OCI-LY7 (cell line): ENCODE results near the gene DLEC1. TPM values are rescaled to one million over a fixed set of nuclear protein-coding genes. Genes with fewer than 3 reads are reported as not detected.
"Not testable (repeated sequence)": the region's sequence is repeated elsewhere in the genome, so short reads cannot be mapped to it uniquely, and the experiment has no call there.

ENCODE experiments used
- BruUV-seq: library from RNA; stranded (reverse); fragments of 400-500 nt; replicated peaks from 2 replicates; lab custom pipeline; 2021; lab: Mats Ljungman, UMichigan
- CTCF ChIA-PET: fragments of 300-600 bp; sonication (Branson Sonifier 250); formaldehyde crosslinking; loops from one replicate; lab custom pipeline; 2022; ENCODE audit warnings: antibody characterized with exemption; ENCODE audit not compliant: unreplicated experiment; lab: Charles Lee
- POLR2A ChIA-PET: fragments of 300-600 bp; sonication (Branson Sonifier 250); formaldehyde crosslinking; loops from one replicate; lab custom pipeline; 2022; ENCODE audit warnings: antibody characterized with exemption; lab: Charles Lee
- DNase-seq: peaks from one replicate; pipeline ENCODE4 v3.0.0-alpha.2; 2015; ENCODE audit warnings: low spot score
- H2AFZ ChIP-seq: fragments of 200-600 bp; sonication (generic), shearing (Covaris generic); 2 replicates; pipeline ENCODE4 v1.6.1; 2014; ENCODE audit warnings: mild to moderate bottlenecking, antibody characterized with exemption, low read length, moderate library complexity
- H3K27ac ChIP-seq: fragments of 200-600 bp; sonication (generic); 2 replicates; pipeline ENCODE4 v1.5.1; 2014; ENCODE audit warnings: mixed run types, low read depth, mild to moderate bottlenecking, moderate library complexity, low read length, inconsistent platforms; ENCODE audit not compliant: poor library complexity, severe bottlenecking
- H3K36me3 ChIP-seq: fragments of 200-600 bp; sonication (generic); 2 replicates; pipeline ENCODE4 v1.6.1; 2014; ENCODE audit warnings: mild to moderate bottlenecking, antibody characterized with exemption, low read length, moderate library complexity, mixed read lengths; ENCODE audit not compliant: insufficient read depth
- H3K4me1 ChIP-seq: fragments of 200-600 bp; sonication (generic); 2 replicates; pipeline ENCODE4 v1.5.1; 2014; ENCODE audit warnings: mild to moderate bottlenecking, low read length; ENCODE audit not compliant: insufficient read depth, poor library complexity, severe bottlenecking
- H3K4me2 ChIP-seq: fragments of 200-600 bp; sonication (generic); 2 replicates; pipeline ENCODE4 v1.6.1; 2014; ENCODE audit warnings: mild to moderate bottlenecking, low read length
- H3K4me3 ChIP-seq: fragments of 200-600 bp; sonication (generic); 2 replicates; pipeline ENCODE4 v1.5.1; 2014; ENCODE audit warnings: mild to moderate bottlenecking, low read depth, low read length; ENCODE audit not compliant: poor library complexity, severe bottlenecking
- H3K79me2 ChIP-seq: fragments of 200-600 bp; sonication (generic); 2 replicates; pipeline ENCODE4 v1.6.1; 2016; ENCODE audit warnings: low read depth, mild to moderate bottlenecking, low read length, moderate library complexity, mixed read lengths; ENCODE audit not compliant: insufficient read depth
- H3K9me2 ChIP-seq: fragments of 200-600 bp; sonication (generic); 2 replicates; pipeline ENCODE4 v1.6.1; 2016; ENCODE audit warnings: mild to moderate bottlenecking, low read length, mixed read lengths; ENCODE audit not compliant: insufficient read depth
- H3K9me3 ChIP-seq: fragments of 200-600 bp; sonication (generic); 2 replicates; pipeline ENCODE4 v1.6.1; 2014; ENCODE audit warnings: mild to moderate bottlenecking, mixed run types, low read length, mixed read lengths
- H4K20me1 ChIP-seq: fragments of 200-600 bp; sonication (generic); 2 replicates; pipeline ENCODE4 v1.6.1; 2014; ENCODE audit warnings: mild to moderate bottlenecking, antibody characterized with exemption, low read length, moderate library complexity, mixed read lengths; ENCODE audit not compliant: insufficient read depth
- EZH2phosphoT487 ChIP-seq: fragments of 200-600 bp; sonication (generic); IDR thresholded peaks from 2 replicates; pipeline ENCODE4 v1.6.1; 2018; ENCODE audit warnings: low read depth, borderline replicate concordance, mild to moderate bottlenecking, mixed run types, antibody characterized with exemption, low read length, moderate library complexity, mixed read lengths
- intact Hi-C: fragments of 100-400 bp; cut with micrococcal nuclease; formaldehyde crosslinking; loops from one replicate; pipeline ENCODE4 v1.10.0; 2022; ENCODE audit not compliant: unreplicated experiment
- total RNA-seq, 2 experiments: library from RNA; depleted of rRNA in 1 of 2; stranded (reverse); fragments of >200 nt in 1 of 2; shearing (Covaris generic) in 1 of 2; gene quantifications; 2 replicates each; pipeline ENCODE4 v1.2.3, GENCODE V29; 2014 to 2022
- TF ChIP-seq, protein P1 (sequence below): fragments of 200-600 bp; sonication (generic); conservative IDR thresholded peaks from 2 replicates; pipeline ENCODE4 v1.5.1; 2014; ENCODE audit warnings: mild to moderate bottlenecking, antibody characterized with exemption, low read length, moderate library complexity, mixed read lengths

The DLEC1 gene
- total RNA-seq, 2 experiments from 2014 or later, result 0.13 TPM; not detected in 1

DNA sequence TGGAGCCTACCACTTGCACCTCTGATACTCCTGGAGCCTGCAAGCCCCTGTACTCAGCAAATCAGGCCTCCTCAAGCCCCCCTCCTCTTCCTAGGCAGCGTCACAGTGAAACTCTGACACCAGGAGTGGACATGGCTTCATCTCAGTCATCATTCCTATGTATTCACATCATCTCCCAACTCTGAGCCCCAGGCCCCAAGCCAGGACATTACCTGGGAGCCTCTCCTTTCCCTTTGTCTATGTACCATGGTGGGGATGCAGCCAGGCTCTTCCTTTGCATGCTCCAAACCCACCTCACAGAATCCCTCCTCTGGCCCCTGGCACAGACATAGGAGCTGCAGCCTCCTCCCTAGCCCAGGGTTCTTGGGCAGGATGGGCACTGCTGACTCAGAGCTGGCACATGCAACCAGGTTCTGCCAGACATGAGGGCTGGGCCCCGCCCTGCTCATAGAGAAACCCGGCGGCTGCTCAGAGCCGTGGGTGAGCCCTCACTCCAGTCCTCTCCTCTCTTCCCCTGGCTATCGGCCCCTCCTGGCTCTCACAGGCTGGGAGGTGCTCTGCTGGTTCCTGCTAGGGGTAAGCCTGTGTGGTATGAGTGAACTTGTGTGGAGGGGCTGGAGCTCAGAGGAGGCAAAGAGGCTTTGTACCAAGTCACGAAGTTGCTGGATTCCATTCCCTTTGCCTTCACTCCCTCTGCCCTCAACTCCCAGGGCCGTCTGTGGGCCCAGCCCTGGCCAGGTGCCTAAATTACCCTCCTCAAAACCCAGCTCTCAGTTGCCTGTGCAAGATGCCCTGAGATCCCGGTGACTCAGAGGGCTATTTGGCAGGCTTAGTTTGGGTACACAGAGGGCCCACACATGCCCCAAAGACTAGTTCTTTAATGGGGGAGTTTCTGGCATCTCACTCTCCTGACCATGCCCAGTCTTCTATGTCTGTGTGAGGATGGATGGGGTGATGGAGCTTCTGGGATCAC is 7.7 kb upstream of the DLEC1 start:
- no peak for DNase-seq
- Histone ChIP-seq H3K27ac (no peak overlapping the region), H3K4me1 (no peaks in the 10 kb centered on the region), H3K9me2 (no peaks in the 10 kb centered on the region), H3K4me3 (no peak overlapping the region), H4K20me1 (no peaks in the 10 kb centered on the region), H2AFZ (no peak overlapping the region), H3K36me3 (no peaks in the 10 kb centered on the region), H3K79me2 (no peaks in the 10 kb centered on the region), H3K9me3 (no peaks in the 10 kb centered on the region), H3K4me2 (no peak overlapping the region)
- BruUV-seq, result no TSS peak
- intact Hi-C loops, result no loop called here
- CTCF ChIA-PET, result interaction anchor here (0.7 kb wide), 1 partner anchor 34 kb away, joined by 4 read pairs; no protein-coding TSS in a partner anchor
- POLR2A ChIA-PET, result no interaction called here
- no peak for TF ChIP-seq EZH2phosphoT487
- TF ChIP-seq, protein P1, sequence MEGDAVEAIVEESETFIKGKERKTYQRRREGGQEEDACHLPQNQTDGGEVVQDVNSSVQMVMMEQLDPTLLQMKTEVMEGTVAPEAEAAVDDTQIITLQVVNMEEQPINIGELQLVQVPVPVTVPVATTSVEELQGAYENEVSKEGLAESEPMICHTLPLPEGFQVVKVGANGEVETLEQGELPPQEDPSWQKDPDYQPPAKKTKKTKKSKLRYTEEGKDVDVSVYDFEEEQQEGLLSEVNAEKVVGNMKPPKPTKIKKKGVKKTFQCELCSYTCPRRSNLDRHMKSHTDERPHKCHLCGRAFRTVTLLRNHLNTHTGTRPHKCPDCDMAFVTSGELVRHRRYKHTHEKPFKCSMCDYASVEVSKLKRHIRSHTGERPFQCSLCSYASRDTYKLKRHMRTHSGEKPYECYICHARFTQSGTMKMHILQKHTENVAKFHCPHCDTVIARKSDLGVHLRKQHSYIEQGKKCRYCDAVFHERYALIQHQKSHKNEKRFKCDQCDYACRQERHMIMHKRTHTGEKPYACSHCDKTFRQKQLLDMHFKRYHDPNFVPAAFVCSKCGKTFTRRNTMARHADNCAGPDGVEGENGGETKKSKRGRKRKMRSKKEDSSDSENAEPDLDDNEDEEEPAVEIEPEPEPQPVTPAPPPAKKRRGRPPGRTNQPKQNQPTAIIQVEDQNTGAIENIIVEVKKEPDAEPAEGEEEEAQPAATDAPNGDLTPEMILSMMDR, result no peak

DNA sequence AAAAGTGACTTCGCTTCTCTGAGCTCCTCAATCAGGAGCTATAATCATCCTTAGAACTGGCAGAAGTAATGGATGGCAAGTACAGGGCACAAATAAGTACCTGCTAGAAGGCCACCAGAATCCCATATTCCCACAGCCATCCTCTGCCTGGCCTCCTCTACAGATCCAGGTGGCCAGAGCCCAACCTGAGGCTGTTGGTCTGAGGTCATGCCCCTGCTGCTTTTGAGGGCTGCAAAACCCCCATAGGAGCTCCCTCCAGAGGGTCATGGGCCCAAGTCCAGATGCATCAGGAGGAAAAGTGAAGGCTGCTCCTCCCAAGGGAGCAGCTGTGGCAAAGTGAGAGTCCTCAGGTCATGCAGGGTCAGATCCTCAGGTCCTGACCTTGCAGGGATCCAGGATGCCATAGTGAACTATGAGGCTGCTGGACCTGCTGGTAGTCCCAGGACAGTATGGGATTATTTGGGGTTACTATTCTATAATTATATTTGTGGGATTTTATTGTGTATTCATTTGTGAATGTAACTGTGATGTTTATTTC is 6.6 kb upstream of the DLEC1 start:
- POLR2A ChIA-PET, result no interaction called here
- H3K79me2 ChIP-seq, result no peaks in the 10 kb centered on the region
- no peak overlapping the region for H3K27ac ChIP-seq
- no peak for DNase-seq
- H3K9me2 ChIP-seq, result no peaks in the 10 kb centered on the region
- H3K4me2 ChIP-seq, result no peak overlapping the region
- no TSS peak for BruUV-seq
- CTCF ChIA-PET, result no interaction called here
- no peaks in the 10 kb centered on the region for H3K4me1 ChIP-seq
- no peak overlapping the region for H3K4me3 ChIP-seq
- H2AFZ ChIP-seq, result no peak overlapping the region
- TF ChIP-seq, protein P1, result no peak
- no peak for TF ChIP-seq EZH2phosphoT487
- intact Hi-C loops, result no loop called here
- H4K20me1 ChIP-seq, result no peaks in the 10 kb centered on the region
- no peaks in the 10 kb centered on the region for H3K36me3 ChIP-seq
- H3K9me3 ChIP-seq, result no peaks in the 10 kb centered on the region

DNA sequence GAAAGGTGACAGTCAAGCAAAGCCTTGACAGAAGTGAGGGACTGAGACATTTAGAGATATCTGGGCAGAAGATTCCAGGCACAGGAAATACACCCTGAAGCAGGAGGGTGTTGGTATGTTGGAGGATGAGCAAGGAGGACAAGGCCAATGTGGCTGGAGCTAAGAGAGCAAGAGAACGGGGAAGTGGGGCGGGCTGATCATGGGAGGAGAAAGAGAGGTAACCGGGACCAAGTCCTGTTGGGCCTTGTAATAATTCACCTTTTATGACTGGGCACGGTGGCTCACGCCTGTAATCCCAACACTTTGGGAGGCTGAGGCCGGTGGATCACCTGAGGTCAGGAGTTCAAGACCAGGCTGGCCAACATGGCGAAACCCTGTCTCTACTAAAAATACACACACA is 5.4 kb upstream of the DLEC1 start:
- H3K9me3 ChIP-seq, H4K20me1 ChIP-seq, H3K36me3 ChIP-seq, H3K9me2 ChIP-seq, DNase-seq, H3K4me3 ChIP-seq, CTCF ChIA-PET, H2AFZ ChIP-seq, BruUV-seq, H3K27ac ChIP-seq, H3K4me2 ChIP-seq, H3K4me1 ChIP-seq, H3K79me2 ChIP-seq, POLR2A ChIA-PET, intact Hi-C loops: not testable (repeated sequence)

DNA sequence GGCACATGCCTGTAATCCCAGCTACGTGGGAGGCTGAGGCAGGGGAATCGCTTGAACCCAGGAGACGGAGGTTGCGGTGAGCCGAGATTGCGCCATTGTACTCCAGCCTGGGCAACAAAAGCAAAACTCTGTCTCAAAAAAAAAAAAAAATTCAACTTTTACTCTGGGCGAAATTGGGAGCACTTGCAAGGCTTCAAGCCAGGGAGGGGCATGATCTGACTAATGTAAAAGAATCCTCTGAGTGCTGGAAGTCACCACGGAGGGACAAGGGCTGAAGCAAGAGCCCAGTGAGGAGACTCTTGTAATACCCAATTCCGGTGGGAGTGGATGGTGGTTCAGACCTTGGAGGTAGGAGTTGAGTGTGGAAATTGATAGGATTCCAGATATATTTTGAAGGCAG is 4.7 kb upstream of the DLEC1 start:
- H4K20me1 ChIP-seq, BruUV-seq, H3K27ac ChIP-seq, H3K79me2 ChIP-seq, POLR2A ChIA-PET, H3K4me3 ChIP-seq, H3K9me3 ChIP-seq, H3K4me2 ChIP-seq, H2AFZ ChIP-seq, intact Hi-C loops, H3K4me1 ChIP-seq, H3K9me2 ChIP-seq, DNase-seq, H3K36me3 ChIP-seq, CTCF ChIA-PET: not testable (repeated sequence)
